HepG2 (cell line): ENCODE results near the gene ZBTB21. TPM values are rescaled to one million over a fixed set of nuclear protein-coding genes. Genes with fewer than 3 reads are reported as not detected.

ENCODE experiments used
- JUNB ChIP-seq: sonication (generic); formaldehyde crosslinking; IDR thresholded peaks from 2 replicates; pipeline ENCODE4 v1.8.0; 2022; ENCODE audit warnings: missing genetic modification reagents, mild to moderate bottlenecking, borderline replicate concordance
- KDM5B ChIP-seq: sonication (generic); formaldehyde crosslinking; IDR thresholded peaks from 2 replicates; pipeline ENCODE4 v1.4.0; 2020; ENCODE audit warnings: missing genetic modification reagents, mild to moderate bottlenecking, borderline replicate concordance
- NFRKB ChIP-seq: fragments of 450-650 bp; IDR thresholded peaks from 2 replicates; pipeline ENCODE4 v1.6.1; 2017
- ONECUT2 ChIP-seq: sonication (generic); formaldehyde crosslinking; IDR thresholded peaks from 2 replicates; pipeline ENCODE4 v1.4.0; 2020; ENCODE audit warnings: missing genetic modification reagents
- ZBTB7B ChIP-seq: sonication (generic); formaldehyde crosslinking; IDR thresholded peaks from 2 replicates; pipeline ENCODE4 v1.4.0; 2020; ENCODE audit warnings: missing genetic modification reagents
- ZC3H13 ChIP-seq: sonication (generic); formaldehyde crosslinking; IDR thresholded peaks from 2 replicates; pipeline ENCODE4 v1.8.1; 2023; ENCODE audit warnings: mild to moderate bottlenecking, missing genetic modification reagents, moderate library complexity
- ZFP90 ChIP-seq: sonication (generic); formaldehyde crosslinking; IDR thresholded peaks from 2 replicates; pipeline ENCODE4 v1.8.0; 2022; ENCODE audit warnings: missing genetic modification reagents, mild to moderate bottlenecking, inconsistent platforms, borderline replicate concordance
- ZNF124 ChIP-seq: sonication (generic); formaldehyde crosslinking; IDR thresholded peaks from 2 replicates; pipeline ENCODE4 v1.4.0; 2020; ENCODE audit warnings: missing genetic modification reagents
- ZNF883 ChIP-seq: sonication (generic); formaldehyde crosslinking; IDR thresholded peaks from 2 replicates; pipeline ENCODE4 v1.5.1; 2020; ENCODE audit warnings: mild to moderate bottlenecking, missing genetic modification reagents; ENCODE audit errors: not compliant biosample characterization
- polyA plus RNA-seq, 8 experiments: library from polyadenylated mRNA; depleted of rRNA in 3 of 8; stranded (reverse) in 7 of 8; unstranded in 1 of 8; fragments of >200 nt; fragmentation: Illumina TruSeq in 4 of 8; extraction: Trizol in 4 of 8; gene quantifications; 2 replicates each; pipeline versions ENCODE4 v1.2.1 to v1.2.3, GENCODE V29; 2011 to 2016; ENCODE audit warnings: low read depth in 4 of 8, missing spikeins in 1 of 8, mixed read lengths in 1 of 8; ENCODE audit not compliant: insufficient read depth in 1 of 8
- total RNA-seq, 5 experiments: library from RNA; depleted of rRNA; stranded (reverse); fragments of >200 nt; fragmentation: Illumina TruSeq; extraction: Trizol; gene quantifications; 2 replicates each; pipeline ENCODE4 v1.2.3, GENCODE V29; 2016; ENCODE audit warnings: low read depth in 1 of 5
- TF ChIP-seq, protein P1 (sequence below): sonication (generic); formaldehyde crosslinking; IDR thresholded peaks from 2 replicates; pipeline ENCODE4 v1.5.0; 2020; ENCODE audit warnings: mild to moderate bottlenecking, missing genetic modification reagents, borderline replicate concordance
- TF ChIP-seq, protein P2 (sequence below): sonication (generic); formaldehyde crosslinking; IDR thresholded peaks from 2 replicates; pipeline ENCODE4 v1.4.0; 2020; ENCODE audit warnings: mild to moderate bottlenecking, low read depth, missing genetic modification reagents
- TF ChIP-seq, protein P3 (sequence below): sonication (generic); formaldehyde crosslinking; IDR thresholded peaks from 2 replicates; pipeline ENCODE4 v1.4.0; 2020; ENCODE audit warnings: missing genetic modification reagents
- TF ChIP-seq, protein P4 (sequence below): sonication (generic); formaldehyde crosslinking; IDR thresholded peaks from 2 replicates; pipeline ENCODE4 v1.5.1; 2020; ENCODE audit warnings: mild to moderate bottlenecking, moderate library complexity, missing genetic modification reagents

The ZBTB21 gene
- total and polyA plus RNA-seq, 2 of the 13 experiments (the other 11 are each of a cell fraction or from before 2014, with no cell fraction given), result 4.5 to 6.1 TPM

DNA sequence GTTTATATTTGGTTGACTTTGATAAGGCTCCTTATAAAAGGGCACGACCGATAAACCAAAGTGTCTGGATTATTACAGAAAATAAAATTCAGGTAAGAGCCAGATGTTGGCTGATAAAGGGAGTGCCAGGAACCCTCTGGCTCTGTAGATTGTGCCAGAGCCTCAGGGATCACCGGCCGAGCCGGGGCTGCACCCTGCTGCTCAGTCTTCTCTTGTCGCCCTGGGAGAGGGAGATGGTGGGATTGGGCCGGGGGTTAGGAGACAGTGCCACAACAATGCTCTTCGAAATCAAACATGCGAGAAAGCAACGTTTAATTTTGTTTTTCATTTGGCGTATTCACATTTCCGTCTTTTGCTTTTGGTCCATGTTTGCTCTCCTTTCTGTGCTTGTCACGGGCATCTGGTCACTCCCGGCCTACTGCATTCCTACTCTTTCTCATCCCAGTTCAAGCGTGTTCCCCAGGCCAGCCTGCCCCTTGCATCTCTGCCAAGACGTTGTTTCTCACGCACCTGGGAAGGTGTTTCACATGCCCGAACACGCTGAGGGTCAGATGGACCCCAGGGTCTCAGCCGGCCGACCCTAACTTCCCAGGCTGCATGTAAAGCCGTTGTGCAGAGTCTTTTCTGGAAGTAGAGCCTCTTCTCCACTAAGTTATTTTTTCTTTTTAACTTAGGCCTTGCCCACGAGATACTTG lies 37.5 kb downstream of the ZBTB21 start (continued):
- TF ChIP-seq, protein P1, sequence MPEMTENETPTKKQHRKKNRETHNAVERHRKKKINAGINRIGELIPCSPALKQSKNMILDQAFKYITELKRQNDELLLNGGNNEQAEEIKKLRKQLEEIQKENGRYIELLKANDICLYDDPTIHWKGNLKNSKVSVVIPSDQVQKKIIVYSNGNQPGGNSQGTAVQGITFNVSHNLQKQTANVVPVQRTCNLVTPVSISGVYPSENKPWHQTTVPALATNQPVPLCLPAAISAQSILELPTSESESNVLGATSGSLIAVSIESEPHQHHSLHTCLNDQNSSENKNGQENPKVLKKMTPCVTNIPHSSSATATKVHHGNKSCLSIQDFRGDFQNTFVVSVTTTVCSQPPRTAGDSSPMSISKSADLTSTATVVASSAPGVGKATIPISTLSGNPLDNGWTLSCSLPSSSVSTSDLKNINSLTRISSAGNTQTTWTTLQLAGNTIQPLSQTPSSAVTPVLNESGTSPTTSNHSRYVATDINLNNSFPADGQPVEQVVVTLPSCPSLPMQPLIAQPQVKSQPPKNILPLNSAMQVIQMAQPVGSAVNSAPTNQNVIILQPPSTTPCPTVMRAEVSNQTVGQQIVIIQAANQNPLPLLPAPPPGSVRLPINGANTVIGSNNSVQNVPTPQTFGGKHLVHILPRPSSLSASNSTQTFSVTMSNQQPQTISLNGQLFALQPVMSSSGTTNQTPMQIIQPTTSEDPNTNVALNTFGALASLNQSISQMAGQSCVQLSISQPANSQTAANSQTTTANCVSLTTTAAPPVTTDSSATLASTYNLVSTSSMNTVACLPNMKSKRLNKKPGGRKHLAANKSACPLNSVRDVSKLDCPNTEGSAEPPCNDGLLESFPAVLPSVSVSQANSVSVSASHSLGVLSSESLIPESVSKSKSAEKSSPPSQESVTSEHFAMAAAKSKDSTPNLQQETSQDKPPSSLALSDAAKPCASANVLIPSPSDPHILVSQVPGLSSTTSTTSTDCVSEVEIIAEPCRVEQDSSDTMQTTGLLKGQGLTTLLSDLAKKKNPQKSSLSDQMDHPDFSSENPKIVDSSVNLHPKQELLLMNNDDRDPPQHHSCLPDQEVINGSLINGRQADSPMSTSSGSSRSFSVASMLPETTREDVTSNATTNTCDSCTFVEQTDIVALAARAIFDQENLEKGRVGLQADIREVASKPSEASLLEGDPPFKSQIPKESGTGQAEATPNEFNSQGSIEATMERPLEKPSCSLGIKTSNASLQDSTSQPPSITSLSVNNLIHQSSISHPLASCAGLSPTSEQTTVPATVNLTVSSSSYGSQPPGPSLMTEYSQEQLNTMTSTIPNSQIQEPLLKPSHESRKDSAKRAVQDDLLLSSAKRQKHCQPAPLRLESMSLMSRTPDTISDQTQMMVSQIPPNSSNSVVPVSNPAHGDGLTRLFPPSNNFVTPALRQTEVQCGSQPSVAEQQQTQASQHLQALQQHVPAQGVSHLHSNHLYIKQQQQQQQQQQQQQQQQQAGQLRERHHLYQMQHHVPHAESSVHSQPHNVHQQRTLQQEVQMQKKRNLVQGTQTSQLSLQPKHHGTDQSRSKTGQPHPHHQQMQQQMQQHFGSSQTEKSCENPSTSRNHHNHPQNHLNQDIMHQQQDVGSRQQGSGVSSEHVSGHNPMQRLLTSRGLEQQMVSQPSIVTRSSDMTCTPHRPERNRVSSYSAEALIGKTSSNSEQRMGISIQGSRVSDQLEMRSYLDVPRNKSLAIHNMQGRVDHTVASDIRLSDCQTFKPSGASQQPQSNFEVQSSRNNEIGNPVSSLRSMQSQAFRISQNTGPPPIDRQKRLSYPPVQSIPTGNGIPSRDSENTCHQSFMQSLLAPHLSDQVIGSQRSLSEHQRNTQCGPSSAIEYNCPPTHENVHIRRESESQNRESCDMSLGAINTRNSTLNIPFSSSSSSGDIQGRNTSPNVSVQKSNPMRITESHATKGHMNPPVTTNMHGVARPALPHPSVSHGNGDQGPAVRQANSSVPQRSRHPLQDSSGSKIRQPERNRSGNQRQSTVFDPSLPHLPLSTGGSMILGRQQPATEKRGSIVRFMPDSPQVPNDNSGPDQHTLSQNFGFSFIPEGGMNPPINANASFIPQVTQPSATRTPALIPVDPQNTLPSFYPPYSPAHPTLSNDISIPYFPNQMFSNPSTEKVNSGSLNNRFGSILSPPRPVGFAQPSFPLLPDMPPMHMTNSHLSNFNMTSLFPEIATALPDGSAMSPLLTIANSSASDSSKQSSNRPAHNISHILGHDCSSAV, result no peak
- TF ChIP-seq, protein P2, sequence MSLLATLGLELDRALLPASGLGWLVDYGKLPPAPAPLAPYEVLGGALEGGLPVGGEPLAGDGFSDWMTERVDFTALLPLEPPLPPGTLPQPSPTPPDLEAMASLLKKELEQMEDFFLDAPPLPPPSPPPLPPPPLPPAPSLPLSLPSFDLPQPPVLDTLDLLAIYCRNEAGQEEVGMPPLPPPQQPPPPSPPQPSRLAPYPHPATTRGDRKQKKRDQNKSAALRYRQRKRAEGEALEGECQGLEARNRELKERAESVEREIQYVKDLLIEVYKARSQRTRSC (CRISPR knock-in tag), result no peak
- TF ChIP-seq NFRKB (no peak), ZNF124 (no peak), JUNB (CRISPR knock-in tag) (no peak), ZFP90 (CRISPR knock-in tag) (no peak), KDM5B (no peak), ZC3H13 (CRISPR knock-in tag) (no peak), ZNF883 (CRISPR knock-in tag) (no peak), ONECUT2 (no peak), ZBTB7B (CRISPR knock-in tag) (no peak)
- TF ChIP-seq, protein P3, sequence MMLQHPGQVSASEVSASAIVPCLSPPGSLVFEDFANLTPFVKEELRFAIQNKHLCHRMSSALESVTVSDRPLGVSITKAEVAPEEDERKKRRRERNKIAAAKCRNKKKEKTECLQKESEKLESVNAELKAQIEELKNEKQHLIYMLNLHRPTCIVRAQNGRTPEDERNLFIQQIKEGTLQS, result no peak
- TF ChIP-seq, protein P4, sequence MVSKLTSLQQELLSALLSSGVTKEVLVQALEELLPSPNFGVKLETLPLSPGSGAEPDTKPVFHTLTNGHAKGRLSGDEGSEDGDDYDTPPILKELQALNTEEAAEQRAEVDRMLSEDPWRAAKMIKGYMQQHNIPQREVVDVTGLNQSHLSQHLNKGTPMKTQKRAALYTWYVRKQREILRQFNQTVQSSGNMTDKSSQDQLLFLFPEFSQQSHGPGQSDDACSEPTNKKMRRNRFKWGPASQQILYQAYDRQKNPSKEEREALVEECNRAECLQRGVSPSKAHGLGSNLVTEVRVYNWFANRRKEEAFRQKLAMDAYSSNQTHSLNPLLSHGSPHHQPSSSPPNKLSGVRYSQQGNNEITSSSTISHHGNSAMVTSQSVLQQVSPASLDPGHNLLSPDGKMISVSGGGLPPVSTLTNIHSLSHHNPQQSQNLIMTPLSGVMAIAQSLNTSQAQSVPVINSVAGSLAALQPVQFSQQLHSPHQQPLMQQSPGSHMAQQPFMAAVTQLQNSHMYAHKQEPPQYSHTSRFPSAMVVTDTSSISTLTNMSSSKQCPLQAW (CRISPR knock-in tag), result no peak
